Ishikawa (cell line): ENCODE measurements around the gene DNAH7.

Experiments
- CEBPB ChIP-seq: IDR thresholded peaks from 2 replicates; pipeline ENCODE4 v1.6.1; 2012
- CREB1 ChIP-seq: IDR thresholded peaks from 2 replicates; pipeline ENCODE4 v1.6.1; 2012; ENCODE audit warnings: low read depth
- EGR1 ChIP-seq: IDR thresholded peaks from 2 replicates; pipeline ENCODE4 v1.6.1; 2012
- EP300 ChIP-seq: IDR thresholded peaks from 2 replicates; pipeline ENCODE4 v1.6.1; 2012; ENCODE audit warnings: borderline replicate concordance
- FOXM1 ChIP-seq: IDR thresholded peaks from 2 replicates; pipeline ENCODE4 v1.6.1; 2012; ENCODE audit warnings: low read depth, borderline replicate concordance
- MAX ChIP-seq: IDR thresholded peaks from 2 replicates; pipeline ENCODE4 v1.6.1; 2012
- NFIC ChIP-seq: IDR thresholded peaks from 2 replicates; pipeline ENCODE4 v1.6.1; 2012
- RAD21 ChIP-seq: IDR thresholded peaks from 2 replicates; pipeline ENCODE4 v1.6.1; 2012; ENCODE audit warnings: low read depth
- REST ChIP-seq: IDR thresholded peaks from 2 replicates; pipeline ENCODE4 v1.6.1; 2012; ENCODE audit warnings: low read depth, mild to moderate bottlenecking
- TAF1 ChIP-seq: IDR thresholded peaks from 2 replicates; pipeline ENCODE4 v1.6.1; 2012; ENCODE audit warnings: low read depth, mild to moderate bottlenecking
- TCF12 ChIP-seq: IDR thresholded peaks from 2 replicates; pipeline ENCODE4 v1.6.1; 2012; ENCODE audit warnings: low read depth
- TEAD4 ChIP-seq: IDR thresholded peaks from 2 replicates; pipeline ENCODE4 v1.6.1; 2012
- USF1 ChIP-seq: IDR thresholded peaks from 2 replicates; pipeline ENCODE4 v1.6.1; 2012
- YY1 ChIP-seq: IDR thresholded peaks from 2 replicates; pipeline ENCODE4 v1.6.1; 2012; ENCODE audit warnings: low read depth
- ZBTB7A ChIP-seq: IDR thresholded peaks from 2 replicates; pipeline ENCODE4 v1.6.1; 2012; ENCODE audit warnings: low read depth

Gene DNAH7

GRCh38 chr2:195734931-195735330, 333.7 kb downstream of the DNAH7 start:
- TF ChIP-seq CEBPB (no peak), EGR1 (no peak), FOXM1 (no peak), NFIC (no peak), YY1 (no peak), RAD21 (no peak), REST (no peak), USF1 (no peak)

- TF ChIP-seq EGR1, result no peak
- no peak for TF ChIP-seq FOXM1
- no peak for TF ChIP-seq TAF1
- no peak for TF ChIP-seq CREB1
- no peak for TF ChIP-seq RAD21
- no peak for TF ChIP-seq YY1
- TF ChIP-seq CEBPB, result no peak
- no peak for TF ChIP-seq NFIC
- TF ChIP-seq EP300, result no peak
- TF ChIP-seq ZBTB7A, result no peak
Measured at GRCh38 chr2:195734395-195734794, 334.2 kb downstream of the DNAH7 start.

- TF ChIP-seq RAD21 (no peak), CEBPB (no peak), YY1 (no peak), CREB1 (no peak), TCF12 (no peak), ZBTB7A (no peak), MAX (no peak), EGR1 (no peak), EP300 (no peak), FOXM1 (no peak), NFIC (no peak), TEAD4 (no peak), REST (no peak), TAF1 (no peak), USF1 (no peak)
Measured at GRCh38 chr2:195733831-195734230, 334.8 kb downstream of the DNAH7 start.

- TF ChIP-seq MAX, result no peak
- TF ChIP-seq USF1, result no peak
- no peak for TF ChIP-seq EP300
- TF ChIP-seq RAD21, result no peak
- no peak for TF ChIP-seq REST
- no peak for TF ChIP-seq CEBPB
- TF ChIP-seq YY1, result no peak
- no peak for TF ChIP-seq TEAD4
- no peak for TF ChIP-seq CREB1
- no peak for TF ChIP-seq TAF1
Measured at GRCh38 chr2:195732574-195732973, 336.1 kb downstream of the DNAH7 start.

- no peak for TF ChIP-seq TAF1
- no peak for TF ChIP-seq EP300
- no peak for TF ChIP-seq TEAD4
- TF ChIP-seq EGR1, result no peak
- no peak for TF ChIP-seq TCF12
Measured at GRCh38 chr2:195730912-195731311, 337.7 kb downstream of the DNAH7 start.
